Parathyroid adenoma (tissue), 2 donors: ENCODE data around the gene NCOA1.
A peak's percentile ranks its signal among the peaks of the same experiment; 100 is the strongest.

Source experiments
- H2AFZ ChIP-seq: fragments of 300-600 bp; sonication (generic); one replicate; pipeline ENCODE4 v1.7.0; 2017; ENCODE audit warnings: antibody characterized with exemption, mild to moderate bottlenecking
- H3K27ac ChIP-seq: fragments of 300-600 bp; sonication (generic); one replicate; pipeline ENCODE4 v1.7.0; 2017
- H3K27me3 ChIP-seq: fragments of 300-600 bp; sonication (generic); one replicate; pipeline ENCODE4 v1.7.0; 2017; ENCODE audit warnings: low read length; ENCODE audit not compliant: control insufficient read depth, insufficient read depth
- H3K36me3 ChIP-seq: fragments of 300-600 bp; sonication (generic); one replicate; pipeline ENCODE4 v1.7.0; 2017; ENCODE audit warnings: low read length; ENCODE audit not compliant: control insufficient read depth, insufficient read depth
- H3K4me1 ChIP-seq: fragments of 300-600 bp; sonication (generic); one replicate; pipeline ENCODE4 v1.7.0; 2017; ENCODE audit warnings: control low read depth
- H3K4me2 ChIP-seq: fragments of 300-600 bp; sonication (generic); one replicate; pipeline ENCODE4 v1.7.0; 2017; ENCODE audit warnings: low read length
- H3K4me3 ChIP-seq: fragments of 300-600 bp; sonication (generic); one replicate; pipeline ENCODE4 v1.7.0; 2017; ENCODE audit warnings: low read depth, low read length
- H3K79me2 ChIP-seq: fragments of 300-600 bp; sonication (generic); one replicate; pipeline ENCODE4 v1.7.0; 2017; ENCODE audit warnings: control low read depth
- H3K9ac ChIP-seq: fragments of 300-600 bp; sonication (generic); one replicate; pipeline ENCODE4 v1.7.0; 2017; ENCODE audit warnings: mild to moderate bottlenecking
- H3K9me3 ChIP-seq: fragments of 300-600 bp; sonication (generic); one replicate; pipeline ENCODE4 v1.7.0; 2017; ENCODE audit warnings: low read length; ENCODE audit not compliant: control insufficient read depth
- CTCF ChIP-seq: fragments of 300-600 bp; sonication (generic); IDR thresholded peaks from one replicate; pipeline ENCODE4 v1.7.0; 2017; ENCODE audit warnings: antibody characterized with exemption, mild to moderate bottlenecking
- donor health status: primary hyperparathyroidism.

Gene NCOA1

GRCh38 chr2:24489465-24490180 is 1.4 kb upstream of the NCOA1 start:
- Histone ChIP-seq H3K27ac (peak overlapping the region; percentile 95), H3K4me2 (no peak overlapping the region), H3K27me3 (no peaks in the 10 kb centered on the region), H3K4me3 (no peak overlapping the region), H3K9ac (no peak overlapping the region), H3K4me1 (peaks cover 7% of the 10 kb centered on the region), H3K36me3 (no peaks in the 10 kb centered on the region), H2AFZ (peak overlapping the region; percentile 94), H3K9me3 (no peaks in the 10 kb centered on the region), H3K79me2 (peaks cover 14% of the 10 kb centered on the region)
- TF ChIP-seq CTCF, result no peak

DNA sequence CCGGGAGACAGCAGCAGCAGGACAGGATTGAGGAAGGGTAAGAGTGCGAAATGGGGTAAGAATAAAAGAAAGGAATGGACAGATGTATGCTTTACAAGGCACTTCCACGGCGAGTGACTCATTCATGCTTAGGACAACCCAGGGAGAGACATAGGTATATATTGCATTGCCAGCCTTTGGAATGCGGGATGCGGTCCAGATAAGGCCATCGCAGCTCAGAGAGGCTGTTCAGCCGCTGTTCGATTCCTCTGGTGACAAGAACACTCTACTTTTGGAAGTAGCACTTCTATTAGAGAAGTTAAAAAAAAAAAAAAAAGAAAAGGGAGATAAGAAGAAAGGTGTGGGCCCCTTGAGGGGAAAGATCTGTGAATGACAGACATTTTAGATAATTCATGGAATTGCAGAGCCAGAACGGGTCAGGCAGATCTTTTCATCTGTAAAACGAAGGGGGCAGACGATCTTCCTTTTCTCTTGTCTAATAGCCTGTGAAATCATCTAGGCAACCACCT is 819 bp upstream of the NCOA1 start:
- no peaks in the 10 kb centered on the region for H3K36me3 ChIP-seq
- H3K9me3 ChIP-seq, result no peaks in the 10 kb centered on the region
- H2AFZ ChIP-seq, result peak overlapping the region; percentile 94
- peaks cover 15% of the 10 kb centered on the region for H3K79me2 ChIP-seq
- H3K9ac ChIP-seq, result peak overlapping the region; percentile 71
- H3K4me2 ChIP-seq, result peak overlapping the region; percentile 61
- H3K27me3 ChIP-seq, result no peaks in the 10 kb centered on the region
- TF ChIP-seq CTCF, result no peak
- peaks cover 7% of the 10 kb centered on the region for H3K4me1 ChIP-seq
- H3K27ac ChIP-seq, result peak overlapping the region; percentile 95
- H3K4me3 ChIP-seq, result peak overlapping the region; percentile 58

GRCh38 chr2:24491542-24492420 is 727 bp downstream of the NCOA1 start:
- Histone ChIP-seq H3K4me1 (peaks cover 7% of the 10 kb centered on the region), H3K9ac (no peak overlapping the region), H3K9me3 (no peaks in the 10 kb centered on the region), H3K27me3 (no peaks in the 10 kb centered on the region), H3K4me2 (peak overlapping the region; percentile 69), H3K36me3 (no peaks in the 10 kb centered on the region), H3K4me3 (peak overlapping the region; percentile 72), H3K79me2 (peaks cover 17% of the 10 kb centered on the region), H2AFZ (peak overlapping the region; percentile 87), H3K27ac (peak overlapping the region; percentile 65)
- TF ChIP-seq CTCF, result no peak

DNA sequence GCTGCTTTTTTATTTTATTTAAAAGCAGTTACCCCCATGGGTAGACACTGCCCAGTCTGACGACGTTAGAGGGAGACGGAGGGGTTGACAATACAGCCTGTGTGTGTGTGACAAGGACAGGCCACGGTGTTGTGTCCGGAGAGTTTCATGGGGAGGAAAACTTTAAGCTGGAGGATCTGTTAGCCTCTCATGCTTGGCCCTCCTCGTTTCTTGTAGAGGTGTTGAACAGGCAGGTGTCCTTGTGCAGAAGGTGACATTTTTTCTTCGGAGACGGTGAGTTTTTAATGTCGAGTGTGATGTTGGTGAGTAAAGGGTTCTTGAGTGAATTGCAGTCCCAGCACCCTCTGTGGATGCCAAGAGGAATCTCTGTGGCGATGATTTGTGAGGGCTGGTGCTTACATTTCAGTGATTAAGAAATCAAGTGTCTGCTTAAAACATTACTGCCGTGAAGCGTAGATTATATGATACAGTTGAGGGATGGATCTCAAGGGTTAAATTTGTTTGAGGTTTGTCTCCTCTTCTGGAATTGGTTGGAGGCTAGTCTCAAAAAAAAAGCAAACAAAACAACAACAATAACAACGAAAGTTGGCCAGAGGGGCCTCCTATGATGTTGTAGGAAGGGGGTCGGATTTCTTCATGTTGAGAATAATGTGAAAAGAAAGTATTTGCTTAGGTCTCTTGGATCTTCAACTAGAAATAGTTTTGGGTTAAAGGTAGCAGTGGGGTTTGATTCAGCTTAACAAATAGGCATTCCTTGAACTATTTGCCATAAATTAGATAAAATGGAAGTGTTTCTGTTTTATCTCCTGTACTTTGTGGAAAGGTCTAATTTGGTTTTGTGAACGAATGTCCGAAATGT is 1.6 kb downstream of the NCOA1 start:
- H3K4me2 ChIP-seq, result peak overlapping the region; percentile 69
- no peaks in the 10 kb centered on the region for H3K36me3 ChIP-seq
- no peak overlapping the region for H3K9ac ChIP-seq
- H3K9me3 ChIP-seq, result no peaks in the 10 kb centered on the region
- peak overlapping the region; percentile 40 for H3K27ac ChIP-seq
- peak overlapping the region; percentile 87 for H2AFZ ChIP-seq
- H3K4me1 ChIP-seq, result peaks cover 7% of the 10 kb centered on the region
- H3K79me2 ChIP-seq, result peaks cover 26% of the 10 kb centered on the region
- TF ChIP-seq CTCF, result peak; percentile 6
- H3K4me3 ChIP-seq, result peak overlapping the region; percentile 72
- H3K27me3 ChIP-seq, result no peaks in the 10 kb centered on the region
